Activated B cell treated with CpG ODN at 0.5 μM for 24 hours (primary cell): ENCODE measurements around the gene SLC66A2. TPM values are rescaled to one million over a fixed set of nuclear protein-coding genes. Genes with fewer than 3 reads are reported as not detected.

Experiments
- ATAC-seq: fragments of 200-7000 bp; cut with Tn5 transposase; one replicate; pipeline ENCODE4 v1.10.0; 2021; ENCODE audit warnings: low read depth, mild to moderate bottlenecking, moderate library complexity
- CTCF ChIA-PET: fragments of 350-600 bp; sonication (Branson Sonifier 250); formaldehyde crosslinking; loops from one replicate; lab custom pipeline; 2021; ENCODE audit warnings: antibody characterized with exemption; lab: Charles Lee
- POLR2A ChIA-PET: fragments of 350-600 bp; sonication (Branson Sonifier 250); formaldehyde crosslinking; loops from one replicate; lab custom pipeline; 2021; ENCODE audit warnings: antibody characterized with exemption; lab: Charles Lee
- DNase-seq: peaks from one replicate; pipeline ENCODE4 v3.0.0; 2022
- H3K27ac Mint-ChIP-seq: one replicate; pipeline ENCODE4 v1.8.0; 2020; ENCODE audit warnings: mixed read lengths
- H3K27me3 Mint-ChIP-seq: one replicate; pipeline ENCODE4 v1.8.0; 2021; ENCODE audit warnings: mixed read lengths
- H3K36me3 Mint-ChIP-seq: one replicate; pipeline ENCODE4 v1.8.0; 2021; ENCODE audit warnings: low read depth, mixed read lengths
- H3K4me1 Mint-ChIP-seq: one replicate; pipeline ENCODE4 v1.8.0; 2021; ENCODE audit warnings: mixed read lengths
- H3K4me3 Mint-ChIP-seq: one replicate; pipeline ENCODE4 v1.8.0; 2020; ENCODE audit warnings: mild to moderate bottlenecking, mixed read lengths
- H3K9me3 Mint-ChIP-seq: one replicate; pipeline ENCODE4 v1.8.0; 2020; ENCODE audit warnings: mixed read lengths
- intact Hi-C: fragments of 100-400 bp; cut with micrococcal nuclease; formaldehyde crosslinking; loops from one replicate; pipeline ENCODE4 v1.15.1; 2024
- total RNA-seq: library from RNA; stranded (reverse); gene quantifications from 2 replicates; pipeline ENCODE4 v1.2.3, GENCODE V29; 2022
- TF ChIP-seq, protein P1 (sequence below): fragments of 200-600 bp; IDR thresholded peaks from one replicate; pipeline ENCODE4 v1.8.0; 2022; ENCODE audit warnings: antibody characterized with exemption, mild to moderate bottlenecking

The SLC66A2 gene
- total RNA-seq, 1 donor from 2014 or later, result 36.4 TPM

DNA sequence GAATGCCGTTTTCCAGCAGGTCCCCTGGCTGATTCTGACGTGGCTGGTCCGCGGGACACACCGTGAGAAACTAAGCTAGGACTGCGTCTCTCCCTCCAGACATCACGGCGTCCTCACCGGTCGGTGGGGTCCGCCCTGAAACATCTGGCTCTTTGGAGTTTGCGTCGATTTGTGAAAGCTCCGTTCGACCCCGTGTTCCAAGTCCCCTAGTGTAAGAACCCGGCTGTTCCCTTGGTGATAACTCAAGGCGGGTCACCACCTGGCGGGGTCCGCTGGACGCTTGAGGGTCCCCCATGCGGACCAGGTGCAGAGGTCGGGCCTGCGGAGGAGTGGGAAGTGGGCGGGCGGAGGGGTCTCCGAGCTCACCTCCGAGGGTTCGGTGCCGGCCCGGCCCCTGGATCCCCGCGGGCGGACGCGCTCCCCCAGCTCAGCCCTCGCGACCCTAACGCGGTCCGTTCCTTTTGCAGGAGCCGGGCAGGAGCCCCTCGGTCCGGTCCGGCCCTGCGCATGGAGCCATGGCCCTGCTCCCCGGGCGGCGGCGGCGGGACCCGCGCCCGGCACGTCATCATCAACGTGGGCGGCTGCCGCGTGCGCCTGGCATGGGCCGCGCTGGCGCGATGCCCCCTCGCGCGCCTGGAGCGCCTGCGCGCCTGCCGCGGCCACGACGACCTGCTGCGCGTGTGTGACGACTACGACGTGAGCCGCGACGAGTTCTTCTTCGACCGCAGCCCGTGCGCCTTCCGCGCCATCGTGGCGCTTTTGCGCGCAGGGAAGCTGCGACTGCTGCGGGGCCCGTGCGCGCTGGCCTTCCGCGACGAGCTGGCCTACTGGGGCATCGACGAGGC, 88.1 kb downstream of the SLC66A2 start:
- Mint-ChIP-seq H3K9me3 (peaks cover 6% of the 10 kb centered on the region), H3K27me3 (no peaks in the 10 kb centered on the region), H3K36me3 (no peaks in the 10 kb centered on the region), H3K4me1 (no peaks in the 10 kb centered on the region), H3K4me3 (no peak overlapping the region), H3K27ac (no peak overlapping the region)
- no peak for DNase-seq
- CTCF ChIA-PET, result no interaction called here
- TF ChIP-seq, protein P1, sequence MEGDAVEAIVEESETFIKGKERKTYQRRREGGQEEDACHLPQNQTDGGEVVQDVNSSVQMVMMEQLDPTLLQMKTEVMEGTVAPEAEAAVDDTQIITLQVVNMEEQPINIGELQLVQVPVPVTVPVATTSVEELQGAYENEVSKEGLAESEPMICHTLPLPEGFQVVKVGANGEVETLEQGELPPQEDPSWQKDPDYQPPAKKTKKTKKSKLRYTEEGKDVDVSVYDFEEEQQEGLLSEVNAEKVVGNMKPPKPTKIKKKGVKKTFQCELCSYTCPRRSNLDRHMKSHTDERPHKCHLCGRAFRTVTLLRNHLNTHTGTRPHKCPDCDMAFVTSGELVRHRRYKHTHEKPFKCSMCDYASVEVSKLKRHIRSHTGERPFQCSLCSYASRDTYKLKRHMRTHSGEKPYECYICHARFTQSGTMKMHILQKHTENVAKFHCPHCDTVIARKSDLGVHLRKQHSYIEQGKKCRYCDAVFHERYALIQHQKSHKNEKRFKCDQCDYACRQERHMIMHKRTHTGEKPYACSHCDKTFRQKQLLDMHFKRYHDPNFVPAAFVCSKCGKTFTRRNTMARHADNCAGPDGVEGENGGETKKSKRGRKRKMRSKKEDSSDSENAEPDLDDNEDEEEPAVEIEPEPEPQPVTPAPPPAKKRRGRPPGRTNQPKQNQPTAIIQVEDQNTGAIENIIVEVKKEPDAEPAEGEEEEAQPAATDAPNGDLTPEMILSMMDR, result no peak
- no peak for ATAC-seq
- intact Hi-C loops, result no loop called here
- POLR2A ChIA-PET, result no interaction called here

DNA sequence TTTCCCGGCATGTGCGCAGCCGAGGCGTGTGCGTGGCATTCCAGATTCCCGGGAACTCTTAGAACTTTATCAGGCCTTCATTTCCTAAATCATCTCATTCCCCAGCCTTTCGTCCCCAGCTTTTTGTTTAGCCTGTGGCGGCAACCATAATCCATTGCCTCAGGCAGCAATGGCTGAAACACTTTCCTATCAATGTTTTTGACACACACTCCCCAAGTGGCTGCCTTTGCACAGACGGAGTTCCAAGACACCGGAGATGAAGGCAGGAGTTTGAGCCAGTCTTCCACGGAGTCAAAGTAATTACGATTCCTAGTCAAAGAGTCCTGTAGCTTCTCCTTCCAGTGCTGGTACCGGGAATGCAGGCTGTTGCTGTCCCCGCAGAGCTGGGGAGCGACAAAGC, 88.9 kb downstream of the SLC66A2 start:
- Mint-ChIP-seq H3K4me1 (peaks cover 2% of the 10 kb centered on the region), H3K4me3 (no peak overlapping the region), H3K27me3 (no peaks in the 10 kb centered on the region), H3K9me3 (peaks cover 6% of the 10 kb centered on the region), H3K36me3 (no peaks in the 10 kb centered on the region), H3K27ac (no peak overlapping the region)
- POLR2A ChIA-PET, result no interaction called here
- DNase-seq, result no peak
- TF ChIP-seq, protein P1, result no peak
- CTCF ChIA-PET, result no interaction called here
- intact Hi-C loops, result no loop called here
- no peak for ATAC-seq

DNA sequence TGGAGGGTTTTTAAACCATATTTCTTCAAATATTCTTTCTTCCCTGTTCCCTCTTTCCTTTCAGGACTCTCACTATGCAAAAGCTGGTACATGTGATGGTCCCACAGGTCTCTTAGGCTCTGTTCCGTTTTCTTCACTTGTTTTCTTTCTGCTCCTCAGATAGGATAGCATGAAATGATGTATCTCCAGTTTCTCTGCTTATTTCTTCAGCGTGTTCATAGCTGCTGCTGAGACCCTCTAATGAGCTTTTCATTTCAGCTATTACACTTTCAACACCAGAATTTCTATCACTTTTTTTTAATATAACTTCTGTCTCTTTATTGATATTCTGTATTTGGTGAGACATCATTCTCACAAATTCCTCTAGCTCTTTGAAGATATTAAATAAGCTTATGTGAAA, 89.8 kb downstream of the SLC66A2 start:
- H3K27me3 Mint-ChIP-seq, result no peaks in the 10 kb centered on the region

DNA sequence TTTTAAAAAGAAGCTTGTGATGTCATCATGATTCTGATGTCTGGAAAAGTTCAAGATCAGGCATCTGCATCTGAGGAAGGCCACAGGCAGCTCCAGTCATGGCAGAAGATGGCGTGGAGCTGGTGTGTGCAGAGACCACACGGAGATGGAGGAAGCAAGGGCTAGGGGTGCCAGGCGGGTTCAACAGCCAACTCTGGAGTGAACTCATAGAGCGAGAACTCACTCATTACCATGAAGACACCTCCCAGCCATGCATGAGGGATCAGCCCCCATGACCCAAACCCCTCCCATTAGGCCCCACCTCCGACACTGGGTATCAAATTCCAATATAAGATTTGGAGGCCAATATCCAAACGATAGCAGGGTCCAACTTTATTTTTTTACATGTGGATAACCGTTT, 92.1 kb downstream of the SLC66A2 start:
- TF ChIP-seq, protein P1, result no peak
- Mint-ChIP-seq H3K27me3 (no peaks in the 10 kb centered on the region), H3K36me3 (no peaks in the 10 kb centered on the region), H3K4me3 (no peak overlapping the region), H3K9me3 (peaks cover 6% of the 10 kb centered on the region), H3K27ac (no peak overlapping the region), H3K4me1 (peaks cover 30% of the 10 kb centered on the region)
- ChIA-PET POLR2A (no interaction called here), CTCF (no interaction called here)
- DNase-seq, result no peak
- intact Hi-C loops, result loop anchor here (5.0 to 10.0 kb wide), 2 partner anchors 55 to 93 kb away; partner anchors contain the start of gene SLC66A2
- no peak for ATAC-seq

More for the DNA sequence above, 89.8 kb downstream of the SLC66A2 start:
- ChIA-PET CTCF (no interaction called here), POLR2A (no interaction called here)
- Mint-ChIP-seq H3K27ac (no peak overlapping the region), H3K9me3 (peaks cover 6% of the 10 kb centered on the region), H3K36me3 (no peaks in the 10 kb centered on the region), H3K4me3 (no peak overlapping the region), H3K4me1 (peaks cover 9% of the 10 kb centered on the region)
- ATAC-seq (no peak), DNase-seq (no peak)
- intact Hi-C loops, result no loop called here
- TF ChIP-seq, protein P1, result no peak

DNA sequence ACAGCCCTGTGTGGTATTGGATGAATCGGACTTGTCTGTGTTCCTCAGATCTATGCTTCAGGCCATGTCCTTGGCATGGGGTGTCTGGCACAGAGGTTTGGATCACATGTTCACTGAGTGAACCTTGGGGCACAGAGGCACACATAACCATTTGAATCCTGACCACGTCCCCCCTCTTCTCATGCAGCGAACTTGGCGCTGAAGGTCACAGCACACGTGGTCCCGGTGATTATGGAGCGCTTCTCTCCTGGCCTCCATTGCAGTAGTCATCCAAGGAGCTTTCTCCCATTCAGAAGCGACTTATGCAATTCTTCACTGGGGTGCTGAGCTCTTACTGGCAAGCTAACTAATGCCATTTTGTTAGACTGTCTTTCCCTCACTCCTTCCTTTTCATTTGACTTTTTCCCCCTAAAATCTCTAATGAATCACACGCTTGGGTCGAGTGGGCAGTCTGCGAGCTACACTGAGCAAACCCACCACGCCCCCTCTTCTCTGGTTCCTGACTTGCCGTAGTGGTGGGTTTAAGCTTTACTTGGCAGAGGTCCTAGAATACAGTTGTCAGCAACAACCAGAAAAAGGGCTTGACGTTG, 94.3 kb downstream of the SLC66A2 start:
- Mint-ChIP-seq H3K4me1 (peaks cover 30% of the 10 kb centered on the region), H3K27me3 (no peaks in the 10 kb centered on the region), H3K9me3 (peaks cover 4% of the 10 kb centered on the region), H3K27ac (no peak overlapping the region), H3K36me3 (no peaks in the 10 kb centered on the region), H3K4me3 (no peak overlapping the region)
- POLR2A ChIA-PET, result interaction anchor here (1.0 kb wide), 1 partner anchor 131 kb away, joined by 3 read pairs; the partner anchor contains the start of gene TXNL4A
- intact Hi-C loops, result loop anchor here (5.0 to 10.0 kb wide), 2 partner anchors 58 to 95 kb away; partner anchors contain the start of gene SLC66A2
- TF ChIP-seq, protein P1, result no peak
- no peak for ATAC-seq
- CTCF ChIA-PET, result no interaction called here
- no peak for DNase-seq
